ENCODE results near the gene CDHR2.

DNA sequence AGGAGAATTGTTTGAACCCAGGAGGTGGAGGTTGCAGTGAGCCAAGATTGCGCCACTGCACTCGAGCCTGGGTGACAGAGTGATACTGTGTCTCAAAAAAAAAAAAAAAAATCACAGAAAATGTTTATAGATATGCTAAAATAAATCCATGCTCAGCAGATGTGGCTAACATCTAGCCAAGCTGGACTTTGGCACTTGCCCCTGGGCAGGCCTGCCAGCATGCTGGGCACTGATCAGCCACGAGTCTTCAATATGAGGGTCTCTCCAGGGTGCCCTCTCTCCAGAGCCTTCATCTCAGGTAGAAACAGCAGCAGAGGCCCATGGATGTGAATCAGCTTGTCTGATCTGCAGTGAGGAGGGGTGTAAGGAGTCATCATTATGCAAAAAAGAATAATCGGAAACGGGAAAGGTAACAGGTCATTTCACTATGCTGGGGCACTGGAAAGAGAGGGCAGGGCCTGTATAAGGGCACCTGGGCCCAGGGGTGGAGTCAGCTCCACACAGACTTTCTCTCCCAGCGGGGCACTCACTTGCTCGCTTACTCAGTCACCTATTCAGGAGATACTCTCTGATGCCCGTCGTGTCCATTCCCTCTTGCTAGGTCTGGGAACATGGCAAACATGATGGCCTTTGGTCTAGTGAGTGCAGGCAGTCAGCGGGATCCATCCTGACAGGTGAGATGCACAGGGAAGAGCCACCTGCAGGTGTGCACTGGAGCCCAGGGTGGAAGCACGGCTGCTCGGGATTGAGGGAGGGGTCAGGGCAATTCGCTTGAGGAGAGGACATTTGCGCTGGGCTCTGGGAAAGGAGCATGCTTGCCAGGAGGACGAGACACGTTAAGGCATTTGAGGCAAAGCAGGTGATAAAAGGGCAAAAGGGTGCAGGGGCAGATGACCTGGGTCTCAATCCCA, 29.1 kb upstream of the CDHR2 start:
- TF ChIP-seq ZNF416 (CRISPR knock-in tag; IDR thresholded peaks at IDR 0.05), result no peak
- TF ChIP-seq, protein P1, sequence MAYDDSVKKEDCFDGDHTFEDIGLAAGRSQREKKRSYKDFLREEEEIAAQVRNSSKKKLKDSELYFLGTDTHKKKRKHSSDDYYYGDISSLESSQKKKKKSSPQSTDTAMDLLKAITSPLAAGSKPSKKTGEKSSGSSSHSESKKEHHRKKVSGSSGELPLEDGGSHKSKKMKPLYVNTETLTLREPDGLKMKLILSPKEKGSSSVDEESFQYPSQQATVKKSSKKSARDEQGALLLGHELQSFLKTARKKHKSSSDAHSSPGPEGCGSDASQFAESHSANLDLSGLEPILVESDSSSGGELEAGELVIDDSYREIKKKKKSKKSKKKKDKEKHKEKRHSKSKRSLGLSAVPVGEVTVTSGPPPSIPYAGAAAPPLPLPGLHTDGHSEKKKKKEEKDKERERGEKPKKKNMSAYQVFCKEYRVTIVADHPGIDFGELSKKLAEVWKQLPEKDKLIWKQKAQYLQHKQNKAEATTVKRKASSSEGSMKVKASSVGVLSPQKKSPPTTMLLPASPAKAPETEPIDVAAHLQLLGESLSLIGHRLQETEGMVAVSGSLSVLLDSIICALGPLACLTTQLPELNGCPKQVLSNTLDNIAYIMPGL (CRISPR knock-in tag; IDR thresholded peaks at IDR 0.05), result no peak
